T-cell (primary cell): ENCODE results near the gene VWA3B. TPM values are rescaled to one million over a fixed set of nuclear protein-coding genes. Genes with fewer than 3 reads are reported as not detected.

Experiments
- ATAC-seq, 4 experiments: fragments of 200-7000 bp in 3 of 4; fragments of 150-1000 bp in 1 of 4; cut with Tn5 transposase; replicated peaks in 1 of 4; 1 replicate in 3 of 4; 2 replicates in 1 of 4; pipeline ENCODE4 v1.10.0; 2021; ENCODE audit warnings: moderate library complexity in 3 of 4, mild to moderate bottlenecking in 2 of 4, moderate number of reproducible peaks in 1 of 4
- CTCF ChIA-PET, 2 donors: fragments of 300-600 bp; sonication (Branson Sonifier 250); formaldehyde crosslinking; loops; one replicate each; lab custom pipeline; 2022; ENCODE audit warnings: antibody characterized with exemption in 2 of 2; lab: Charles Lee
- POLR2A ChIA-PET, 2 donors: fragments of 300-600 bp; sonication (Branson Sonifier 250); formaldehyde crosslinking; loops; one replicate each; lab custom pipeline; 2022; ENCODE audit warnings: antibody characterized with exemption in 2 of 2; lab: Charles Lee
- DNase-seq, 35 experiments: peaks; one replicate each; pipeline versions ENCODE4 v3.0.0 to v3.0.0-alpha.2; 2013 to 2023
- H3K27ac ChIP-seq: one replicate; pipeline ENCODE4 v1.5.1; 2013; ENCODE audit warnings: low read length
- H3K27me3 ChIP-seq, 2 experiments: replicated peaks in 1 of 2; 1 replicate in 1 of 2; 2 replicates in 1 of 2; pipeline versions ENCODE4 v1.6.1 to v1.7.0; 2013; ENCODE audit warnings: low read length in 1 of 2, mixed read lengths in 1 of 2; ENCODE audit not compliant: control insufficient read depth in 2 of 2, insufficient read depth in 2 of 2; ENCODE audit errors: extremely low read depth in 1 of 2
- H3K36me3 ChIP-seq, 2 donors: 1 replicate in 1 of 2; 2 replicates in 1 of 2; pipeline versions ENCODE4 v1.6.1 to v1.7.0; 2013; ENCODE audit warnings: low read length in 1 of 2; ENCODE audit not compliant: control insufficient read depth in 2 of 2, insufficient read depth in 1 of 2; ENCODE audit errors: extremely low read depth in 1 of 2
- H3K4me1 ChIP-seq, 2 experiments: 1 replicate in 1 of 2; 2 replicates in 1 of 2; pipeline versions ENCODE4 v1.6.1 to v1.7.0; 2013; ENCODE audit warnings: low read length in 2 of 2, mixed read lengths in 1 of 2; ENCODE audit not compliant: insufficient read depth in 2 of 2, control insufficient read depth in 1 of 2; ENCODE audit errors: extremely low read depth in 1 of 2
- H3K4me3 ChIP-seq, 2 donors: 1 replicate in 1 of 2; 2 replicates in 1 of 2; pipeline versions ENCODE4 v1.5.1 to v1.7.0; 2013; ENCODE audit warnings: mild to moderate bottlenecking in 2 of 2, low read length in 1 of 2, moderate library complexity in 1 of 2; ENCODE audit not compliant: control insufficient read depth in 1 of 2; ENCODE audit errors: extremely low read depth in 1 of 2
- H3K9me3 ChIP-seq: 2 replicates; pipeline ENCODE4 v1.7.0; 2013
- H3K27ac Mint-ChIP-seq, 2 donors: one replicate each; pipeline ENCODE4 v1.8.0; 2020 to 2021; ENCODE audit warnings: mild to moderate bottlenecking in 2 of 2, mixed read lengths in 2 of 2
- H3K27me3 Mint-ChIP-seq, 2 donors: one replicate each; pipeline ENCODE4 v1.8.0; 2021 to 2022; ENCODE audit warnings: mixed read lengths in 2 of 2
- H3K36me3 Mint-ChIP-seq: one replicate; pipeline ENCODE4 v1.8.0; 2021; ENCODE audit warnings: mixed read lengths
- H3K4me1 Mint-ChIP-seq, 3 donors: one replicate each; pipeline ENCODE4 v1.8.0; 2020 to 2022; ENCODE audit warnings: mixed read lengths in 3 of 3, mild to moderate bottlenecking in 1 of 3
- H3K4me3 Mint-ChIP-seq, 3 donors: one replicate each; pipeline ENCODE4 v1.8.0; 2020 to 2022; ENCODE audit warnings: mild to moderate bottlenecking in 3 of 3, mixed read lengths in 3 of 3, moderate library complexity in 3 of 3
- H3K9me3 Mint-ChIP-seq, 3 donors: one replicate each; pipeline ENCODE4 v1.8.0; 2020 to 2022; ENCODE audit warnings: mixed read lengths in 3 of 3
- WGBS: methylation state at CpG from one replicate; pipeline ENCODE4 v1.1.5; 2013; ENCODE audit warnings: missing lambda C conversion rate; ENCODE audit not compliant: insufficient coverage; 5-methylcytosine and 5-hydroxymethylcytosine counted together
- total RNA-seq, 35 experiments: library from RNA in 6 of 35; stranded (reverse) in 6 of 35; fragments of 120-200 nt in 1 of 35; gene quantifications; one replicate each; pipeline versions ENCODE4 v1.2.1 to v1.2.4 and lab custom pipeline; 2013 to 2026

Gene VWA3B
- total RNA-seq, 5 donors from 2014 or later (not counting 1 experiment from before 2014, with no cell fraction given), result not detected

GRCh38 chr2:98108110-98108509 is 21.1 kb downstream of the VWA3B start:
- Mint-ChIP-seq H3K9me3 (peaks cover 9 to 33% (median 20%) of the 10 kb centered on the region in 3 donors), H3K4me1 (no peaks in the 10 kb centered on the region), H3K4me3 (no peak overlapping the region), H3K27ac (no peak overlapping the region), H3K27me3 (peaks cover 28 to 30% of the 10 kb centered on the region in 2 donors), H3K36me3 (peaks cover 3% of the 10 kb centered on the region)
- ATAC-seq (no peak), DNase-seq (no peak)
- H3K36me3 ChIP-seq, result no peaks in the 10 kb centered on the region
- peaks cover 2% of the 10 kb centered on the region for H3K9me3 ChIP-seq
- CTCF ChIA-PET, result interaction anchor here in 1 of 2 donors (0.9 kb wide), 1 partner anchor 13 kb away, joined by 3 read pairs; no protein-coding TSS in a partner anchor
- no peak overlapping the region for H3K27ac ChIP-seq
- H3K4me1 ChIP-seq, result no peaks in the 10 kb centered on the region
- H3K27me3 ChIP-seq, result peaks cover 0 to 4% of the 10 kb centered on the region in 2 experiments
- POLR2A ChIA-PET, result no interaction called here
- no CpG with 5 or more reads among the region's 2 CpGs for WGBS
- H3K4me3 ChIP-seq, result no peak overlapping the region

GRCh38 chr2:98110741-98111140 is 23.8 kb downstream of the VWA3B start:
- no peaks in the 10 kb centered on the region for H3K4me1 ChIP-seq
- CTCF ChIA-PET, result no interaction called here
- Mint-ChIP-seq H3K4me3 (no peak overlapping the region), H3K9me3 (peaks cover 13 to 26% (median 16%) of the 10 kb centered on the region in 3 donors), H3K4me1 (no peaks in the 10 kb centered on the region), H3K27ac (no peak overlapping the region), H3K36me3 (peaks cover 3% of the 10 kb centered on the region), H3K27me3 (peaks cover 41 to 46% of the 10 kb centered on the region in 2 donors)
- no CpG with 5 or more reads among the region's 2 CpGs for WGBS
- H3K36me3 ChIP-seq, result no peaks in the 10 kb centered on the region
- no peak overlapping the region for H3K27ac ChIP-seq
- H3K27me3 ChIP-seq, result peaks cover 0 to 4% of the 10 kb centered on the region in 2 experiments
- DNase-seq (no peak), ATAC-seq (no peak)
- POLR2A ChIA-PET, result no interaction called here
- H3K9me3 ChIP-seq, result no peaks in the 10 kb centered on the region
- H3K4me3 ChIP-seq, result no peak overlapping the region

- Histone ChIP-seq H3K4me3 (no peak overlapping the region), H3K4me1 (no peaks in the 10 kb centered on the region), H3K36me3 (no peaks in the 10 kb centered on the region), H3K9me3 (no peaks in the 10 kb centered on the region), H3K27me3 (peaks cover 0 to 14% of the 10 kb centered on the region in 2 experiments), H3K27ac (no peak overlapping the region)
- ChIA-PET POLR2A (no interaction called here), CTCF (no interaction called here)
- Mint-ChIP-seq H3K36me3 (peaks cover 3% of the 10 kb centered on the region), H3K4me1 (no peaks in the 10 kb centered on the region), H3K4me3 (no peak overlapping the region), H3K9me3 (peaks cover 13 to 26% (median 16%) of the 10 kb centered on the region in 3 donors), H3K27ac (no peak overlapping the region), H3K27me3 (peaks cover 46 to 55% of the 10 kb centered on the region in 2 donors)
- no peak for ATAC-seq
- no CpG with 5 or more reads among the region's 6 CpGs for WGBS
- no peak for DNase-seq
Observed at GRCh38 chr2:98114643-98115330, 27.8 kb downstream of the VWA3B start.

GRCh38 chr2:98118161-98118560 is 31.2 kb downstream of the VWA3B start:
- Mint-ChIP-seq H3K9me3 (peaks cover 5 to 7% (median 7%) of the 10 kb centered on the region in 3 donors), H3K36me3 (no peaks in the 10 kb centered on the region), H3K27me3 (peaks cover 28 to 31% of the 10 kb centered on the region in 2 donors), H3K4me1 (peaks cover under 1 to 3% (median under 1%) of the 10 kb centered on the region in 3 donors), H3K27ac (no peak overlapping the region), H3K4me3 (no peak overlapping the region)
- 87% methylated on average over 3 of the region's 4 CpGs for WGBS
- H3K4me3 ChIP-seq, result no peak overlapping the region
- ChIA-PET POLR2A (no interaction called here), CTCF (no interaction called here)
- no peaks in the 10 kb centered on the region for H3K36me3 ChIP-seq
- no peak overlapping the region for H3K27ac ChIP-seq
- H3K4me1 ChIP-seq, result no peaks in the 10 kb centered on the region
- H3K27me3 ChIP-seq, result peaks cover 0 to 30% of the 10 kb centered on the region in 2 experiments
- no peak for ATAC-seq
- H3K9me3 ChIP-seq, result no peaks in the 10 kb centered on the region
- DNase-seq, result no peak

- no peaks in the 10 kb centered on the region for H3K36me3 Mint-ChIP-seq
Observed at GRCh38 chr2:98118852-98119251, 31.9 kb downstream of the VWA3B start.

GRCh38 chr2:98121149-98121548 is 34.2 kb downstream of the VWA3B start:
- ATAC-seq (no peak), DNase-seq (no peak)
- H3K4me3 ChIP-seq, result no peak overlapping the region
- H3K4me1 ChIP-seq, result no peaks in the 10 kb centered on the region
- Mint-ChIP-seq H3K36me3 (no peaks in the 10 kb centered on the region), H3K27me3 (peaks cover 14 to 20% of the 10 kb centered on the region in 2 donors), H3K9me3 (no peaks in the 10 kb centered on the region), H3K4me3 (no peak overlapping the region), H3K27ac (no peak overlapping the region), H3K4me1 (peaks cover 5 to 14% (median 5%) of the 10 kb centered on the region in 3 donors)
- 84% methylated on average over 8 of the region's 8 CpGs for WGBS
- peaks cover 0 to 31% of the 10 kb centered on the region in 2 experiments for H3K27me3 ChIP-seq
- ChIA-PET CTCF (interaction anchor here in 1 of 2 donors (0.7 kb wide), 1 partner anchor 14 kb away, joined by 3 read pairs; no protein-coding TSS in a partner anchor), POLR2A (no interaction called here)
- no peak overlapping the region for H3K27ac ChIP-seq
- no peaks in the 10 kb centered on the region for H3K36me3 ChIP-seq
- H3K9me3 ChIP-seq, result no peaks in the 10 kb centered on the region

More at GRCh38 chr2:98118852-98119251, 31.9 kb downstream of the VWA3B start:
- H3K9me3 Mint-ChIP-seq, result peaks cover under 1 to 4% (median 3%) of the 10 kb centered on the region in 3 donors
- CTCF ChIA-PET, result no interaction called here
- Histone ChIP-seq H3K27ac (no peak overlapping the region), H3K36me3 (no peaks in the 10 kb centered on the region), H3K9me3 (no peaks in the 10 kb centered on the region), H3K4me3 (no peak overlapping the region), H3K4me1 (no peaks in the 10 kb centered on the region), H3K27me3 (peaks cover 0 to 31% of the 10 kb centered on the region in 2 experiments)
- no peak for DNase-seq
- WGBS, result 33% methylated on average over 1 of the region's 2 CpGs
- no peak overlapping the region for H3K27ac Mint-ChIP-seq
- POLR2A ChIA-PET, result no interaction called here
- peaks cover 5 to 8% (median 5%) of the 10 kb centered on the region in 3 donors for H3K4me1 Mint-ChIP-seq
- no peak overlapping the region for H3K4me3 Mint-ChIP-seq
- ATAC-seq, result no peak
- H3K27me3 Mint-ChIP-seq, result peaks cover 25 to 27% of the 10 kb centered on the region in 2 donors
